Right kidney (tissue), 9 donors: ENCODE data around the gene OR2B2.
A peak's percentile ranks its signal among the peaks of the same experiment; 100 is the strongest.
"Not testable (repeated sequence)": the region's sequence is repeated elsewhere in the genome, so short reads cannot be mapped to it uniquely, and the experiment has no call there.

Experiments
- DNase-seq: peaks from one replicate; pipeline ENCODE4 v3.0.0-alpha.2; 2016
- long read RNA-seq, 8 donors: transcript quantifications; one replicate each; lab custom pipeline, GENCODE V29; 2026

OR2B2 gene
- long read RNA-seq, donor 1, result 0 reads
- long read RNA-seq, donor 2, result 0 reads
- long read RNA-seq, donor 3, result 0 reads
- long read RNA-seq, donor 4, result 0 reads
- long read RNA-seq, donor 5, result 0 reads
- long read RNA-seq, donor 6, result 0 reads
- long read RNA-seq, donor 7, result 0 reads
- long read RNA-seq, donor 8, result 0 reads

GRCh38 chr6:27911956-27912446 is at the start of gene OR2B2:
OR2B2 (minus strand) TSS chr6:27912396; CDS start chr6:27912319, 77 bp downstream.
- DNase-seq, result no peak

- no peak for DNase-seq
Observed at GRCh38 chr6:27957516-27957915, 45.3 kb upstream of the OR2B2 start.

GRCh38 chr6:27956941-27957340 is 44.7 kb upstream of the OR2B2 start, which contains the start of gene OR2B6:
OR2B6 (plus strand) TSS chr6:27957241; CDS start chr6:27957241, 0 bp downstream.
- DNase-seq, result no peak

GRCh38 chr6:27951040-27951439 is 38.8 kb upstream of the OR2B2 start:
- DNase-seq, result no peak

GRCh38 chr6:27948237-27948636 is 36.0 kb upstream of the OR2B2 start:
- no peak for DNase-seq

GRCh38 chr6:27943072-27943471 is 30.9 kb upstream of the OR2B2 start:
- DNase-seq, result not testable (repeated sequence)

- no peak for DNase-seq
Observed at GRCh38 chr6:27940766-27941165, 28.6 kb upstream of the OR2B2 start.

GRCh38 chr6:27931209-27931608 is 19.0 kb upstream of the OR2B2 start:
- no peak for DNase-seq

- DNase-seq, result not testable (repeated sequence)
Observed at GRCh38 chr6:27929930-27930329, 17.7 kb upstream of the OR2B2 start.

- DNase-seq, result not testable (repeated sequence)
Observed at GRCh38 chr6:27928041-27928440, 15.8 kb upstream of the OR2B2 start.

GRCh38 chr6:27924179-27924578 is 12.0 kb upstream of the OR2B2 start:
- DNase-seq, result no peak

GRCh38 chr6:27922949-27923348 is 10.8 kb upstream of the OR2B2 start:
- DNase-seq, result no peak

GRCh38 chr6:27908017-27908416 is 4.2 kb downstream of the OR2B2 start:
- no peak for DNase-seq

GRCh38 chr6:27902335-27903314 is 9.6 kb downstream of the OR2B2 start:
- DNase-seq, result peak; percentile 91

- DNase-seq, result no peak
Observed at GRCh38 chr6:27901801-27902200, 10.4 kb downstream of the OR2B2 start.

- not testable (repeated sequence) for DNase-seq
Observed at GRCh38 chr6:27900197-27900596, 12.0 kb downstream of the OR2B2 start.

GRCh38 chr6:27899543-27899942 is 12.7 kb downstream of the OR2B2 start:
- DNase-seq, result no peak

- no peak for DNase-seq
Observed at GRCh38 chr6:27897580-27898206, 14.5 kb downstream of the OR2B2 start.

GRCh38 chr6:27896398-27896796 is 15.8 kb downstream of the OR2B2 start:
- no peak for DNase-seq

GRCh38 chr6:27894839-27895762 is 17.1 kb downstream of the OR2B2 start:
- DNase-seq, result peak; percentile 84
